Measurements from ENCODE around the gene ACTR1A.
A peak's percentile ranks its signal among the peaks of the same experiment; 100 is the strongest.
"Not testable (repeated sequence)": the region's sequence is repeated elsewhere in the genome, so short reads cannot be mapped to it uniquely, and the experiment has no call there.

ACTR1A gene

DNA sequence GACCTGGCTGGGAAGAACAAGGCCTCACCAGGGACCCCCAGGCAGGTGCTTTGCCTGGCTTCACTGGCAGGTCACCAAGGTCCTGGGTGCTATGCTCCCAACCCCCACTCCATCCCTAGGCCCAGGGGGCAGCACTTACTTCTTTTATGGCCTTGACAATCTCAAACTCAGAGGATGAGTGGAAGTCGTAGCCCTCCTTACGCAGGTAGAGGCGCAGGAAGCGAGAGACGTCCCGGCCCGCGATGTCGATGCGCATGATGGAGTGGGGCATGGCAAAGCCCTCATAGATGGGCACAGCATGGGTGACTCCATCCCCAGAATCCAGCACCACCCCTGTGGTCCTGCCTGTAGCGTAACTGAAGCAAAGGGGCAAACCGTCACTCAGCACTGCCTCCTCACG lies 18.5 kb downstream of the ACTR1A start:
- no peak for DNase-seq (ENCODE audit: low read depth)

DNA sequence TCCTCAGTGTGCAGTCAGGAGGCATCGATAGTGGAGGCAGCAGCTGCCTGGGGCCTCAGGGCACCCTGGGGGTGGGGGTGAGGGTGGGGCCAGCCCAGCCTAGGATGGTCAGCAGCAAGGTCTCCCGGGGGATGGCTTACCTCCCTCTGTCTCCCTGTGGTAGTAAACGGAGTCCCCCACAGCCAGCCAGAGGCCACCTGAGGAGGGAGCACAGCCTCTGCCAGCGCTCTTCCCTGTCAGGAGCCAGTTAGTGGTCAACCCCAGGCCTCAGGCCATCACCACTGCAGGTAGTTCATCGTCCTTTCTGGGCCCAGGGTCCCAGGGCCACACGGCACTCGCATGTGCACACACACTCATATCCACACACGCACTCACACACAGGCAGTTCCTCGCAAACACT lies 22.1 kb downstream of the ACTR1A start:
- no peak for DNase-seq (ENCODE audit: low read depth)

DNA sequence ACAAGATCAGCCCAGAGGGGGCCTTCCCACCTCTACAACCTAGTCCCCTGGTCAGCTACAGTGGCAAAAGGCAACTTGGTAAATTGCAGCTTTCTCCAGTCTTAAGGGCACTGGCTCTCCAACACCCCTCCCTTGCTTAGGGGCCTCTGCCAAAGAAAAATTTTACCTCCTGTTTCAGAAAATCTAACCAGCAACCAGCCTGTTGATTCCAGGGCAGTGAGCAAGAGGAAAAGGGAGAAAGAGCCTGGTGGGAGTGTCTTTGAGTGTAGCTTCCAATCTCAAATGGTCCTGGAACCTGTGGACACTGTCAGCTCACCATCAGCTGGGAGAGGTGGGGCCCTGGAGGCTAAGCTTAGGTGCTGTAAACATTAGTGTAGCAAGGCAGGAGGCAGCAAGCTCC lies 22.9 kb downstream of the ACTR1A start:
- DNase-seq (ENCODE audit: low read depth), result no peak

DNA sequence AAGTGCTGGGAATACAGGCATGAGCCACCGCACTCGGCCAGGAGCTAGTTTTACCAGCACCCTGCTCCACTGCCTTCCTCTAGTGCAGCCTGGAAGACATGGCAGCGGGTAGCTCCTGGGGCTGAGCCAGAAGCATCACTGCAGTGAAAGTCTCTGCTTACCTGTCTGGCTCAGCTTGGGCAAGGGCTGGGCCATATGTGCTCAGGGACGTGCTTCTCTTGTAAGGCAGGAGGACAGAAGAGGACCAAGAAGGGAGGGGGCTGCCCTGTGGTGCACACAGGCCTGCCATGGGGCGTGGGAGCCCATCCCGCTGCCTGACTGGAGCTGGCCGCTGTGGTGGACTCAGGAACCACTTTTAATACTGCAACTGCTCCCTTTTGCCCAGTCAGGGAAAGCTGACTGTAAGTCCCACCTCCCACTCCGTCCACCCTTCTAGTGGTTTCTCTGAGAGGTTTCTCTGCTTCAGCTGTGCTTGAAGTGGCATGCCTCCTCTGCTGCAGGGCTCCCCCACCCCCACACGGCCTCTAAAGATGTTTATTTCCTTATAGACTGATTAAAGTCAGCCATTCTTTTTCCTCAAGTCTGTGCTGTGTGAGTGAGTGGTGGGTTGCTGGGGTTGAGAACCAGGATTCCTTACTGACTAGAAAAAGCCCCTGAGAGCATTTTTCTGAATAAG lies 25.9 kb downstream of the ACTR1A start:
- DNase-seq (ENCODE audit: low read depth), result no peak

- DNase-seq (ENCODE audit: low read depth), result no peak
These were observed 27.0 kb downstream of the ACTR1A start for GRCh38 chr10:102475451-102476040.

DNA sequence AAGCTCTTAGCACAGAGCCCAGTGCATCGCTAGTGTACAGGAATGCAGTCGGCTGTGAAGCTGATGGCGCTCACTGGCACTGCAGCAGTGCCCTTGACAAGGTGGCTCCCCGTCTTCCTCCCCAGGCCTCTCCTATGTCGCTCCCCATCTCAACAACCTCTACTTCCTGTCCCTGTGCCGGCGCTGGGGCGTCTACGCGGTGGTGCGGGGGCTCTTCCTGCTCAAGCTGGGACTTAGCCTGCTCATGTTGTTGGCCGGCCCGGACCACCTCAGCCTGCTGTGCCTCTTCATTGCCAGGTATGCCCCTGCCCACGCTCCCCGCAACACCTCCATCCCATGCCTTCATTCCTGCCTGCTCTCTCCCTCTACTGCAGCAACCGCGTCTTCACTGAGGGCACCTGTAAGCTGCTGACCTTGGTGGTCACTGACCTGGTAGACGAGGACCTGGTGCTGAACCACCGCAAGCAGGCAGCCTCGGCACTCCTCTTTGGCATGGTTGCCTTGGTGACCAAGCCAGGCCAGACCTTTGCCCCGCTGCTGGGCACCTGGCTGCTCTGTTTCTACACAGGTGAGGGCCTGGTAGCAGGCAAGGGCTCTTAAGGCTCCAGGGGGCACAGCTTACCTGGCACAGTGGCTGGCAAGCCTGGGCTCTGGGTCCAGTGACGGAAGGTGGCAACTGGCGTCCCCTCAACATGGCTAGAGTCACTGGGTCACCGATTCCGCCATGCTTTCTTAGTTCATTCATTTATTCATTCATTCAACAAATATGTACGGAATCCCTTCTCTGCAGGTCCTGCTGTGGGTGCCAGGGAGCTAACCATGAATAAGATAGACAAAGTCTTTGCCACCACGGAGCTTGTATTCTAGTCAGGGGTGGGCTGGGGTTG lies 28.8 kb downstream of the ACTR1A start:
- DNase-seq (ENCODE audit: low read depth), result no peak

- no peak for DNase-seq (ENCODE audit: low read depth)
These were observed 31.6 kb downstream of the ACTR1A start for GRCh38 chr10:102470579-102471546.

GRCh38 chr10:102468683-102469082 lies 33.8 kb downstream of the ACTR1A start:
- no peak for DNase-seq (ENCODE audit: low read depth)

DNA sequence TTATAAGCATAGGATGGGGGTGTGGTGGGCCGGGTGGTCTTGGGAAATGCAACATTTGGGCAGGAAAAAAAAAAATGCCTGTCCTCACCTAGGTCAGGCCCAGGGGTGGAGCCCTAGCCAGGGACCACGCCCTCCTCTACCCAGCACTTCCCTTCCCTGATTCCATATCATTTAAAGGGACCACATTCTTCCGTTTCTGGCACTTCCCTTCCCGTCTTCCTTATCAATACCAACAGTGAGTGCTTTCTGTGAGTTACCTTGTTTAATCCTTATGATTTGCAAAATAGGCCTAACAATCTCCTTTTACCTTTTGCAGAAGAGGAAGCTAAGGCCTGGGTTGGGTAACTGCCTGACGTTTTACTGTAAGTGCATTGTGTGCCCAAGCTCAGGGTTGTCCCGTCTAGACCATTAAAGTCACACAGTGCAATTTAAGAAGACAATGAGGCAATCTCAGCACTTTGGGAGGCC lies 34.5 kb downstream of the ACTR1A start:
- no peak for DNase-seq (ENCODE audit: low read depth)

- no peak for DNase-seq (ENCODE audit: low read depth)
These were observed 35.2 kb downstream of the ACTR1A start for GRCh38 chr10:102467318-102467717.

- DNase-seq (ENCODE audit: low read depth), result no peak
These were observed 37.0 kb downstream of the ACTR1A start for GRCh38 chr10:102465466-102465865.

DNA sequence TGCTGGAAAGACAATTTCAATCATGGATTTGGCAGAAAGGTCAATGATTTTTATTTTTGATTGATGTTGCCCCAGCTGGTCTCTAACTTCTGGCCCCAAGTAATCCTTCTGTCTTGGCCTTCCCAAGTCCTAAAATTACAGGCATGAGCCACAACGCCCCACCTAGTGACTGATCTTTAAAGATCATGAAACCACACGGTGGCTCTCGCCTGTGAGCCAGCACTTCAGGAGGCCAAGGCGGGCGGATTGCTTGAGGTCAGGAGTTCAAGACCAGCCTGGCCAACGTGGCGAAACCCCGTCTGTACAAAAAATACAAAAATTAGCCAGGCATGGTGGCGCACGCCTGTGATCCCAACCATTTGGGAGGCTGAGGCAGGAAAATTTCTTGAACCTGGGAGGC lies 38.5 kb downstream of the ACTR1A start:
- no peak for DNase-seq (ENCODE audit: low read depth)

GRCh38 chr10:102462512-102463054 lies 39.9 kb downstream of the ACTR1A start:
- DNase-seq (ENCODE audit: low read depth), result no peak

- peak; percentile 89 for DNase-seq (ENCODE audit: low read depth)
These were observed 41.1 kb downstream of the ACTR1A start for GRCh38 chr10:102461187-102462054.

DNA sequence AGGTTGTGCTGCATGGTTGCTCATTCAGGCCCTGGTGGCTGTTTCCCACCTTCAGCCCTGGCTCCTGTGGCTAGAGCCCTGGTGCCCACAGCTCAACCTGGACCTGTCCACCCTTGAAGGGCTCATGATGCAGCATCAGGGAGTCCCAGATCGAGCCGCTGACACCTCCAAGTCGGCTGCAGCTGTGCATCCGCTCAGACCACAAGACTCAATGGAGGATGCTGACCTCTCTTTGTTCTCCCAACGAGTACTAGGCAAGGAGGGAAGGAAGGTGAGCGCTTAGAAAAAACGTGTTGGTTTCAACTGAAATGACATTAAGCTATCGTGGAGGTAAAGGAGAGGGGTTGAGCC lies 41.7 kb downstream of the ACTR1A start:
- no peak for DNase-seq (ENCODE audit: low read depth)

- no peak for DNase-seq (ENCODE audit: low read depth)
These were observed 43.9 kb downstream of the ACTR1A start for GRCh38 chr10:102458656-102459055.

- no peak for DNase-seq (ENCODE audit: low read depth)
These were observed 44.8 kb downstream of the ACTR1A start for GRCh38 chr10:102457591-102458150.

DNA sequence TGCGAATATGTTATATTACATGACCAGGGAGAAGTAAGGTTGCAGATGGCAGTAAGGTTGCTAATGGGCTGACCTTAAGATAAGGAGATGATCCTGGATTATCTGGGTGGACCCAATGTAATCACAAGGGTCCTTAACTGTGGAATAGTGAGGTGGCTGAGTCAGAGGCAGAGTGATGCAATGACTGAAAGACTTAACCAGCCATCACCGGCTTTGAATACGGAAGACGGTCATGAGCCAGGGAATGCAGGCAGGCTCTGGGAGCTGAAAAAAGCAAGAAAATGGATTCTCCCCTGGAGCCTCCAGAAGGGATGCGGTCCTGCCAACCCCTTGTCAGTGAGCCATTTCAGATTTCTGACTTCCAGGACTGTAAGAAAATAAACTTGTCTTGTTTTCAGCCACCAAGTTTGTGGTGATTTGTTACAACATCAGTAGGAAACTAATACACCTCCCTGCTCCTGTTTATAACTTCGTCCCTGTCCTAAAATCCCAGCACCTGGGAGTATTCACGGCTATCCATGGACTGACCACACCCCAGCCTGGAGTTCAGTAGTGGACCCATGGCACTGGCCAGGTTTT lies 46.5 kb downstream of the ACTR1A start:
- no peak for DNase-seq (ENCODE audit: low read depth)

DNA sequence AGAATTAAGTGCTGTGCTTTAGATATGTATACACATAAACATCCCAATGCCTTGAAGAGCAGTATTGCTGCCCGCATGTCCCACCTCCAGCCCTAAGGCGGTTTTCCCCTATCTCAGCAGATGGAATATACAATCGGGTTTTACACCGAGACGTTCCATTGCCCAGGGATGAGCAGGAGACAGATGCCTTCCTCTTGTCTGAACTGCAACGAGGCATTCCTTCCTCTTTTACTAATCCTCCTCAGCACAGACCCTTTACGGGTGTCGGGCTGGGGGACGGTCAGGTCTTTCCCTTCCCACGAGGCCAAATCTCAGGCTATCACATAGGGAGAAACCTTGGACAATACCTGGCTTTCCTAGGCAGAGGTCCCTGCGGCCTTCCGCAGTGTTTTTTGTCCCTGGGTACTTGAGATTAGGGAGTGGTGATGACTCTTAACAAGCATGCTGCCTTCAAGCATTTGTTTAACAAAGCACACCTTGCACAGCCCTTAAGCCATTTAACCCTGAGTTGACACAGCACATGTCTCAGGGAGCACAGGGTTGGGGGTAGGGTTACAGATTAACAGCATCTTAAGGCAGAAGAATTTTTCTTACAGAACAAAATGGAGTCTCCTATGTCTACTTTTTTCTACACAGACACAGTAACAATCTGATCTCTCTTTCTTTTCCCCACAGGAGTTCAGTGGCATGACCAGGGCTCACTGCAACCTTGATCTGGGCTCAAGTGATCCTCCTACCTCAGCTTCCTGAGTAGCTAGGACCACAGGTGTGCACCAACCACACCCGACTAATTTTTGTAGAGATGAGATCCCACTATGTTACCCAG lies 47.6 kb downstream of the ACTR1A start:
- not testable (repeated sequence) for DNase-seq (ENCODE audit: low read depth)

Measured in activated T-helper 1 cell treated with Interleukin-2 at 50 U/mL for 16 hours (primary cell).